ENCODE results near the gene SDC1.
"Not testable (repeated sequence)": the region's sequence is repeated elsewhere in the genome, so short reads cannot be mapped to it uniquely, and the experiment has no call there.

SDC1 gene, protein sequence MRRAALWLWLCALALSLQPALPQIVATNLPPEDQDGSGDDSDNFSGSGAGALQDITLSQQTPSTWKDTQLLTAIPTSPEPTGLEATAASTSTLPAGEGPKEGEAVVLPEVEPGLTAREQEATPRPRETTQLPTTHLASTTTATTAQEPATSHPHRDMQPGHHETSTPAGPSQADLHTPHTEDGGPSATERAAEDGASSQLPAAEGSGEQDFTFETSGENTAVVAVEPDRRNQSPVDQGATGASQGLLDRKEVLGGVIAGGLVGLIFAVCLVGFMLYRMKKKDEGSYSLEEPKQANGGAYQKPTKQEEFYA

DNA sequence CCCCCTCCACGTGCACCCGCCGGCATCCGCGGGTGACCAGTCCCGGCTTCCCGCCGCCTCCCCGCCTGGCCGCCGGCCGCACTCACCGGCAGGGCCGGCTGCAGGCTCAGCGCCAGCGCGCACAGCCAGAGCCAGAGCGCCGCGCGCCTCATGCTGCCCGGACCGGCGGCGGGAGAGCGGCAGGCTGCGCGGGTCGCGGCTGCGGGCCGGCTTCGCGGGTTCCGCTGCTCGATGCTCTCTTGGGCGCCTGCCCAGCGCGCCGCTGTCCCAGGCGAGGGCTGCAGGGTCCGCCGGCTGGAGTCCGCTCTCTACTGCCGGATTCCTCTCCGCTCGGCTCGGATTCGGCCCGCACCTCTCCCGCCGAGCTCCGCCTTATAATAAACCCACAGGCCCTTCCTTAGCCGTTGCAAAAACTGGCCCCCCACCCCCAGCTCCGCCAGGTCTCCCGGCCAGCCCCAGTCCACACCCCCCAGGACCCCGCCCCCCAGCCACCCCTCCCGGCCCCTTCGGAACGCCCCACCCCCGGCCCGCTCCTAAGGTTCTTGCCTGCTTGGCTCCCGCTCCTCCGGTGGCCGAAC is at the start of gene SDC1:
Gene SDC1, minus strand, starts transcription at position 415 of the 578 bp plus-strand sequence. Its CDS starts 263 bp downstream, at position 152.
- no peak for DNase-seq

DNA sequence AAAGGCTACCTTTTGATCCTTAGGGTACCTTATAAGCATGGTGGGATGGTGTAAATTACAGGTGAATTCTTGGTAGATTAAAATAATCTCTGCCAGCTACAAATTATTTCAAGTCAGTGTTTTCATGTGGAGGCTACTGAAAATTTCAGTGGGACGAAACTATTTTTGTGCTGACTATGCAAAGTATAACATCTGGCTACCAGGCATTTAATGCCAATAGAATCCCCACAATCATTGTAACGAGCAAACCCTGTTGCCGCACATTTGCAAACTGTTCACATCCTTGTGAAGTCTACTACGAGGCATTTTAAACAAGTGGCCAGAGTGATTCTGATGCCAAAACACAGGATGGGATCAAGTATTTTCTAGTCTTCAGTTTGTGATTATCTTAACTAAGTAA is 48.1 kb upstream of the SDC1 start:
- DNase-seq: no peak

DNA sequence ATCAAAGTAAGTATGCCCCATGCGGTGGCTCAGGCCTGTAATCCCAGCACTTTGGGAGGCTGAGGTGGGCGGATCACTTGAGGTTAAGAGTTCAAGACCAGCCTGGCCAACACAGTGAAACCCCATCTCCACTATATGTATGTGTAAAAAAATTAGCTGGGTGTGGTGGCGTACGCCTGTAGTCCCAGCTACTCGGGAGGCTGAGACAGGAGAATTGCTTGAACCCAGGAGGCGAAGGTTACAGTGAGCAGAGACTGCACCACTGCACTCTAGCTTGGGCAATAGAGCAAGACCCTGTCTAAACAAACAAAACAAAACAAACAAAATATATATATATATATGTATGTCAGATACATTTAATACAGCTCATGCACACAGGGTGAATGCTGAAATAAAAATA is 43.4 kb upstream of the SDC1 start:
- DNase-seq: not testable (repeated sequence)

DNA sequence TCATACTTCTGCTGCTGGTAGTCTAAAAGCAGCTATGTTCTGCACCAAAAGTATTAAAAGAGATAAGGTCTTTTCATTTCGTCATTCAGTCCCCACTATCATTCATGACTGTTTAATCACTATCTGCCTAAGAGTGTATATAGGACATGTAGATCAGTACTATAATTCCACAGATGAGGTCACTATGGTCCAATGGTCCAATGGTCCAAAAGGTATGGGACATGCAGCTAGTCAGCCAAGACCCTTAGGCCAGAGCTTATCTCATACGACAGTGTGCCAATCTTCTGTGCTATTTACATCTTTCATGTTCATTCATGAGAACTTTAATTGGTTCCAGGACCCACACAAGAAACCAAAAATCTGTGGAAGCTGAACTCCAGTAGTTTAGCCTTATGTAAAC is 42.6 kb upstream of the SDC1 start:
- no peak for DNase-seq

DNA sequence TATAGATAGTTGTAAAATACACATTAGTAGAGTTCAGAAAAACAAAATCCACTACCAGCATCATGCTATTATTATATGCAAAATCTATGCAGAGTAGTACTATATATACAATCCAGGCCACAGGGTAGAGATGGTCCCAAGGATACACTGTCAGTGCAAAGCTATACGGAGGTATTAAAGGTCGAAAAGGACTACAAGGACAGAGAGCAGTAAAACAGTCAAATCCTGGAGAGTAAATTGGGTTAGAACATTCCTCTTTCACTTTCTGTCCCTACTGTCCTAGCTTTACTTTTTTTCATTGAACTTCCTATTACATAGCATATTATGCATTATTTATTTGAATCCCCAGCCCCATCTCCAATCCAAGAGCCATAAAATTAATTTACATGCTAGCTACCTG is 39.7 kb upstream of the SDC1 start:
- DNase-seq: no peak

DNA sequence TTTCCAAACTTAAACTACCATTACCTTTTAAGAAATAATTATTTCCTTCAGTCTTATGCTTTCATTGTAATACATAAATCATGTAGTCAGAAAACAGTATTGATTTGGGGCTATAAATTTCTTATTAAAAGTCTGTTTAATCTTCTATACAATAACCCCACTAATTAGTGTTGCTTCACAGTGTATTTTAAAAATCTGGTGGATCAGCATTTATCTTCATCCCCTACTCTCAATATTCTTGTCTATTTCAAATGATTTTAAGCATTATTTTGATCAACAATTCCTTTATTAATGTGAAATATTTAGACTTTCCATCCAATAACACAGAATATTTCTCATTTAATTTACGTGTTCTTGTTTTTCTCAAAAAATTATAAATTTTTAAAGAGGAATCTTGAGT is 32.5 kb upstream of the SDC1 start:
- DNase-seq: no peak

DNA sequence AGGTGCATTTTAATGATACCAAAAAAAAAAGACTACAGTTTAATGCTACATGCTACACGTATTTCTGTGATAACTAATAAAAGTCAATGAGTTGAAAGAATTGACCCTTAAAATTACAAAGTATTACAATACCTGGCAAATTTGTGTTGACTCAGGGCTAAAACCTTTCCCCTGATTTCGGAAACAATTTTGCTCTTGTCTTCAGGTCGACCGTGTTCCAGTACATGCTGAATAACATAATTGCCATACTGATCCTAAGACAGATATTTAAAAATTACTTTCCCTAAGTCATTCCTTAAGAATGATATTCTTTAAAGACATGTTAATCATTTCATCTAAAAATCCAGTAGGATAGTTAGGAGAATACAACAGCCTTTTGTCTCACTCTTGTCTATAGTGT is 29.8 kb upstream of the SDC1 start:
- no peak for DNase-seq

DNA sequence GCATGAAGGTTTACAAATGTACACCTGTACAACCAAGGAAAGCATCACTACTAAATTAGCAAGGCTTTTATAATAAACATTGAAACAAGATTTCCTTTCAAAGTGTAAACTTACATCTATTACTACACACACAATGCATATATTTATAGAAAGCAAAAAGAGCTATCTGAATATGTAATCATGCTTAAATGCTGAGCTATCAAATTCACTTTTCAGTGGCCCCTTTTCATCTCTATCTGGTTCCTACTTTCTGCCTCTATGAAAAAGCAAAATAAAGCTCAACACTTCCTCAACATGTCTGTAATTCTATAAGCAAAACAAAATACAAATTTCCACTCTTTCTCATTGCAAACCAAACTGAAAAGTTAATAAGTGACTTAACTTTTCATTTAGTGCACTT is 25.5 kb upstream of the SDC1 start:
- no peak for DNase-seq

DNA sequence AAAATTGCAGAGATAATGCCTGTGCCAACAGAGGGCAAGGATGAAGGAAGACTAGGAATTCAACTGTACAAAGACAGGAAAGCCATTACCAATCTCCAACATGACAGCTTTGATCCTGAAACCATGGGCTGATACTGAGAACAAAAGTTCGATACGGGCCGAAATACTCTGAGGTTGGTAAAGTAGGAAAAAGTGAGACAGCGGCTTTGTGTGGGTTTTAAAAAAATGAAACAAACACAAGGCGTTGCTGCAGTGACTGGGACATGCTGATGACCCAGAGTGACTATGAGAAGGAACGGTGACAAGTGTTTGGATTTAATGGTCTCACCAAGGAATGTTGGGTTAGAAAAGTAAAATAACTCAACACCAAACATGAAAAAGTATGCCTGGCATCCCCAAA is 24.2 kb upstream of the SDC1 start:
- DNase-seq: no peak

DNA sequence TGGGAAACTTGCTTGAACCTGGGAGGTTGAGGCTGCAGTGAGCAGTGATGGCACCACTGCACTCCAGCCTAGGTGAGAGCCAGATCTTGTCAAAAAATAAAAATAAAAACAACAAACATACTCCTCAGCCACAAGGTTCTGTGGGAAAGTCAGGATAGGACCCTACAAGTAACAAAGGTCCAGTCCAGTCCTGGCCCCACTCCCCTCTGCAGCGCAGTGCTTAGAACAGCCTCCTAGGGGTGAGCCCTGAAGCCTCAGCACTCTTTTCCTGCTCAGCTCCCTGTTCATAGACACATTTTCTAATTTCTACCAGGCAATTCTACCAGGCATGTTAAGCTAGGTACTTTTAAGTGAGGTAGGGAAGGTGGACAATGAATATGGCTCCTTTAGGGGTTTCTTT is 22.2 kb upstream of the SDC1 start:
- DNase-seq: no peak

DNA sequence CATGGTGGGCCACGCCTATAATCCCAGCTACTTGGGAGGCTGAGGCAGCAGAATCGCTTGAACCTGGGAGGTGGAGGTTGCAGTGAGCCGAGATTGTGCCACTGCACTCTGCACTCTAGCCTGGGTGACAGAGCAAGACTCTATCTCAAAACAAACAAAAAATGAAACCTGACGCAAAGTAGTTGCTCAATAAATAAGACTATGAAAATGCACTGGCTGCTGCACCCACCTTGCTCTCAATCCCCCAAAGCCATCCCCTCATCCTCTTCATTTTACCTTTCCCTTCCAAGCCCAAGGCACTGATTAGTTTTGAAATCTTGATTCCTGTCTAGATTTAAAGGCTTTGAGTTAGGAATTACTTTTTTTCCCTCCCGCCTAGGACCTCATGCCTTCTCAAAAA is 18.7 kb upstream of the SDC1 start:
- not testable (repeated sequence) for DNase-seq

DNA sequence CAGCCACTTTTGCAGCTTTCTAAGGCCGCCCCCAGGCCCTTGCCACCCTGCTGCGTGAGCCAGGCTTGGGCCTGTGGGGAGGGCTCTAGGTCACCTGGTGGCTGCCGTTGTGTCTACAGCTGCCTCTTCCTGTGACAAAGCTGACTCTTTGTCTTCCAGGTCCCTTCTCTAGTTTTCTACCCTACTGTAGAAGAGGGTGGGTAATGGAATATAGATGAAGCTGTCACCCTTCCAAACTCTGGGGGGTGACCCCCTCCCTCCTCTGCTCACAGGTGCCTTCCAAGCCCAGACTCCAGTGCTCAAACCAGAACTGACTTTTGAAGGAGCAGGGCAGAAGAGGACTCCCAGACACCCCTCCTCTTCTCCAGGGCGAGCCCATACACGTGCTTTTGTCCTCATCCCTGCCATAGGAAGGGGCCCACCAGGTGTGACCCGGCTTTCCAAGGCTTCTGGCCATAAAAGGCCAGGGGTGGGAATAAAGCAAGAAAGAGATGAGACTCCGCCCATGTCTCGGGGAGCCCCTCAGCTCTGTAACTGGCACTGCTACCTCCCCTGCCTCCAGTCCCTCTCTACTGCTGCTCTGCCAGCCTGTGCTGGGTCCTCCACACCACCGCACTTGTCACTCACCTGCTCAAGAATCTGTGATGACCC is 17.9 kb upstream of the SDC1 start:
- DNase-seq: no peak

DNA sequence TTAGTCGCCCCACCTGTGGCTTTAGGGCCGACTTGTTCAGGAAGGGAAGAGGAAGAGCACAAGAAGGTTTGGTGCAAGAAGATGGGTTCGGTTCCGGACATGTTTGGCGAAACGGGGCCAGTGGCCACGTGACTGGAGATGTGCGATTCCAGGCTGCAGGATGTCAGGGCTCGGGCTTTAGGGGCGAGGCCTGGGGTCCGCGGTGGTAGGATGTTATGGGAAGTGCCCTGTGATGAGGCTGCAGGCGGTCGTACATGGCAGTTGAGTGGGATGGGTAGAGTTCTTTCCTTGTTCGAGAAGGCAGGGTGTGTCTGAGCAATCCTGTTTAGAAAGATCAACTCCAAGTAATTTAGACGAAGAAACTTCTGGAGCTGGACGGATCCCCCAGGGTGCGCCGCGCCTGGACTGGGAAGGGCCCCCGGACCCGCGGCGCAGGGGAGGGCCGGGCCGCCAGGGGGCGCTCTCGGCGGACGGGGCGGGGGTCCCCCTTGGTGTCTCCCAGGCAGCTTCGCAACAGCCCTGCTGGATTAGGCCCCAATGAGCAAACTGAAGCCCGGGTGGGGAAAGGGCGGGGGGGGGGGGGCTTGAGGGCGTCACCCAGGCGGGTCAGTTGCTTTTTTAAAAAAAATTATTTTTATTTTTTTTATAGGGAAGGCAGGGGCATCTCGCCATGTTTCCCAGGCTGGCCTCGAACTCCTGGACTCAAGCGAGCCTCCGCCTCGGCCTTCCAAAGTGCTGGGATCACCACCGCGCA is 17.2 kb upstream of the SDC1 start:
- no peak for DNase-seq

DNA sequence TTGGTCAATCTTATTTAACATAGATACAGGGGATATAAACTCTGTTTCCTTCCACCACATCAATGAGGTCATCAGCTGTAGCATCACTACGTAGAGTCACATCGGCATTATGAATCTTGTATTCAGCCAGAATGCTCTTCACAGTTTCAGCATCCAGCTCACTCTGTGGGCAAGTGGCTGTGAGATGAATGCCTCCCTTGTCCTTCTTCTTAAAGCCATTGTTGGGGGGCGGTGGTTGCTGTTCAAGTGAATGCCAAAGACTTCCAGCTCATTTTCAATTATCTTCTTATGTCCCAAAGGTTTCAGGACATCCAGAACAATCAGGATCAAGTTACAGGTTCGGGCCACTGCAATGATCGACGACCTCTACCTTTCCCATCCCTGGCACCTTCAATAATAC is 15.4 kb upstream of the SDC1 start:
- not testable (repeated sequence) for DNase-seq

DNA sequence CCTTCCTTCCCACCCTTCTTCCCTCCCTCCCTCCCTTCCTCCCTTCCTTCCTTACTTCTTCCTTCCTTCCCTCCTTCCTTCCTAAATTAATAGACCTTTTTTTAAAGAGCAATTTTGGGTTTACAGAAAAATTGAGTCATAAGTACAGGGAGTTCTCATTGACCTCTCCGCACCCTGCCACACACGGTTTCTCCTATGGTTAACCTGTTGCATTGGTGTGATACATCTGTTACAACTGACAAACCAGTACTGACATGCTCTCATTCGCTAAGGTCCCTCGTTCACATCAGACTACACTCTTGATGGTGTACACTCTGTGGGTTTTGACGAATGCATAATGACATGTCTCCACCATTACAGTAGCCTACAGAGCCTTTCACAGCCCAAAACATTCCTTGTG is 11.6 kb upstream of the SDC1 start:
- DNase-seq: no peak

DNA sequence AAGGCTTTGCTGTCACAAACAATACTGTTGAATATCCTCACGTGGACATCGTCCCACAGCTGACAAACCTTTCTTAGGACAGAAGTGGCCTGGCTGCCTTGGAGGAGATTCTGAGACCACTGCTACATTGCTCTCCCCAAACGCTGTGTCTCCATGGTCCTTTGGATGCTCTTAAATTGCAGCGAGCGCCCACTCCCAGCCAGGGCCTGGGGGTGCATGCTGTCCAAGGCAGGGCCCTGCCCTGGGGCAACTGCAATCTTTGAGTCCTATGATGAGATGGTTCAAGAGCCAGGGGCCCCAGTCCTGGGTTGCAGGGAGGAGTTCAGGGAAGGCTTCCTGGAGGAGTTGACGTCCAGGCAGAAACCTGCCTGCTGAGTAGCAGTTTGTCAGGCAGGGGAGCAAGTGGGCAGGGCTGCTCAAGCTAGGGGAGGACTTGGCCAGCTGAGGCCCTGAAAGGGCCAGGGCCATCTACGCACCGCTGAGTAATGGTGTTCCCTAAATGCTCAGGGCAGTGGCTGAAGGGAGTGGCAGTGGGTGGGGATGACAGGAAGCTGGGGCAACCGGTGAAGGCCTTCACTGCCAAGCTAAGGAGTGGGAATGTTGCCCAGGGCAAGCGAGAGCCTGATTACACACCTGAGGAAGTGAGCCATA is 10.8 kb upstream of the SDC1 start:
- DNase-seq: no peak

DNA sequence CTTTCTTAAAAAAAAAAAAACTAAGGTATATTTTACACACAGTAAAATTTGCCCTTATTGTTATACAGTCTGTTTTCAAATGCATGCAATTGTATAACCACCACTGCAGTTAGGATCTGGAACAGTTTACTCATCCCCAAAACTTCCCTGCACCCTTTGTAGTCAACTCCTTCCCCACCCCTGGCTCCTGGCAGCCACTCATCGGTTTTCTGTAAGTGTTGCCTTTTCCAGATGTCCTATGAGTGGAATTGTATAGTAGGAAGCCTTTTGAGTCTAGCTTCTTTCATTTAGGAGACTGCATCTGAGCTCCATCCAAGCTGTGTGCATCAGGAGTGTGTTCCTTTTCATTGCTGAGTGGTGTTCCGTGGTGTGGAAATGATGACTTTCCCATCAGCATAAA is 9.7 kb upstream of the SDC1 start:
- not testable (repeated sequence) for DNase-seq

DNA sequence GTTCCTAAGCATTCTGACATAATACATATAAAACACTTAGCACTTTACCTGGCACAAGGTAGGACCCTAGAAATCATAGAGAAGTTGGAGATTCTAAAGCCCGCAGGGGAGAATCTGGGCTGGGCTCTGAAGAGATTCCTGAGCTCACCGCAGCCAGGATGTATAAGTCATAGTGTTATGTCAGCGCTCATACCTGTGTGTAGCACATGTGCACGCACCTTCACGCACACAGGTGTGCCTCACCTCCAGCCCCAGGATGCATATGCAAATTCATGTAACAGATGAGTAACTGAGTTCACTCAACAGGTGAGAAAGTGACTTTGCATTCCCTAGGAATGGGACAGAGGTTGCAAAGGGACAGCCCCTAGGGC is 7.9 kb upstream of the SDC1 start:
- no peak for DNase-seq

DNA sequence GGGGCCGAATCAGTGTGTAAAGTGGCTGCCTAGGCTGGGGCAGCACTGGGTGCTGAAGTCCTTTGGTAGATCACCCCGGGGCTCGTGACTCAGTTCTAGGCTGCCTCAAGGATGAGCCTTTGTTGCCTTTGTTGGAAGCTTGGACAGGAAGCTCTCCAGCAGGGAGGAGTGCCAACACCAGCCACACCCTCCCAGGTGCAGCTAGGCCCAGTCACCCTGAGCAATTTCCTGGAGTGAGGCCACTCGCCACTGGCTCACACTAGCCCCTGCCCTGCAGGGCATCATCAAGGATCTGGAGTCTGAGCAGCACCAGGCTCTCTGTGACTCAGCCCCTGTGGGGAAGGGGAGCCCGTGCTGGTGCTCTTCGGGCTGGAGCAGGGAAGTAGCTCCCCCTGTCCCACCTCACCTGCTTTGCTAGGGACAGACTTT is 6.7 kb upstream of the SDC1 start:
- no peak for DNase-seq

DNA sequence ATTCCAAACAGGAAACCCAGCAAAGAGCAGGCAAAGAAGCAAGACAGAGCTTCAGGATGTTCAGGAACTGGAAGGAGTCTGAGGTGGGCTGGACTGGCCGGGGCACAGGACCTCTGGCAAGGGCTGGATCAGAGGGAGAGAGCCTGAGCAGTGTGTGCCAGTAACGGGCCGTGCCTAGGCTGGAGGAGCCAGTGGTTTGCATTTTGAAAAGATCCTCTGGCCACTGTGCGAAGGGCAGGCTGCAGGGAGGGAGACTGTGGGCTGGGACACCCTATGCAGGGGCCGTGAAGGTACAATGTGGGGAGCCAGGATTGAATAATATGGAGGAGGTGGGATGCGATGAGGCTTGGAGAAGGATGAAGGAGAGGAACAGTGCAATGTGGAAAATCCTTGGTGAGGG is 6.2 kb upstream of the SDC1 start:
- DNase-seq: no peak

DNA sequence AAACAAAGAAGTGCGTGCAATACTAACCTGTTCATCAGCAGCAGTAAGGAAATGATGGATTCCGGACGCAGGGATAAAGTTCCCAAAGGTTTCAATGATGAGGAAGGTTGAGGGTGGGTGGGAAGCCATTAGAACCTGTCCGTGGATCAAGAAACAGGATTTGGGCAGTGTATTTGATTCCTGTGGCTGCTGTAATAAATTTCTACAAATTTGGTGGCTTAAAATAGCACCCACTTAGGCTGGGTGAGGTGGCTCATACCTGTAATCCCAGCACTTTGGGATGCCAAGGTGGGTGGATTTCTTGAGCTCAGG is 5.1 kb upstream of the SDC1 start:
- no peak for DNase-seq

DNA sequence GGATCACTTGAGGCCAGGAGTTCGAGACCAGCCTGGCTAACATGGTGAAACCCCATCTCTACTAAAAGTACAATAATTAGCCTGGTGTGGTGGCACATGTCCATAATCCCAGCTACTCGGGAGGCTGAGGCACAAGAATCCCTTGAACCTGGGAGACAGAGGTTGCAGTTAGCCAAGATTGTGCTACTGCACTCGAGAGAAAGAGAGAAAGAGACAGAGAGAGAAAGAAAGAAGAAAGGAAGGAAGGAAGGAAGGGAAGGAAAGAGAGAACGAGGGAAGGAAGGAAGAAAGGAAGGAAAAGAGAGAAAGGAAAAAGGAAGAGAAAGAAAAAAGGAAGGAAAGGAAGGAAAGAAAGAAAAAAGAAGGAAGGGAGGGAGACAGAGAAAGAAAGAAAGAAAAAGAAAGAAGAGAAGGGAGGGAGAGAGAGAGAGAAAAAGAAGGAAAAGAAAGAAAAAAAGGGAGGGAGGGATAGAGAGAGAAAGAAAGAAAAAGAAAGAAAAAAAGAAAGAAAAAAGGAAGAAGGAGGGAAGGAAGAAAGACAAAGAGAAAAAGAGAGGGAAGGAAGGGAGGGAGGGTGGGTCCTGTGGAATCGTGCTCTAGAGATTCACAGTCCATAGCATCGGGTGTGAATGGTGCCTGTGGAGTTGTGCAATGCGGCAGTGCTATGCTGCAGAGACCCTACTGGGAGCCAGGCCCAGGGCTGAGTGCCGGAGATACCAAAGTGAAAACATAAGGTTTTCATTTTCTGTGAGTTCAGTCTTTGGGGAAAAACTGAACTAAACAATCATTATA is 4.6 kb upstream of the SDC1 start:
- DNase-seq: no peak
